ENCODE results near the gene GLB1L3. TPM values are rescaled to one million over a fixed set of nuclear protein-coding genes. Genes with fewer than 3 reads are reported as not detected.

Gene GLB1L3
- total RNA-seq, 1 donor from 2014 or later = not detected

GRCh38 chr11:134271978-134272377, 4.2 kb upstream of the GLB1L3 start:
- Histone ChIP-seq H3K27me3 (peaks cover 71% of the 10 kb centered on the region), H3K4me3 (no peak overlapping the region), H4K20me1 (ENCODE audit: low read depth) (peaks cover 14% of the 10 kb centered on the region), H3K4me1 (peaks cover 6% of the 10 kb centered on the region), H3K9ac (no peak overlapping the region), H3K4me2 (no peak overlapping the region), H3F3A (ENCODE audit: low read depth) (peaks cover 9% of the 10 kb centered on the region), H3K79me2 (ENCODE audit: low read depth) (no peaks in the 10 kb centered on the region), H3K9me3 (ENCODE audit: low read depth) (no peaks in the 10 kb centered on the region), H2AFZ (replicated peaks) (no peak overlapping the region), H3K27ac (no peak overlapping the region), H3K36me3 (no peaks in the 10 kb centered on the region)
- Mint-ChIP-seq H3K27me3 (ENCODE audit: insufficient read depth, low read depth) (peaks cover 38% of the 10 kb centered on the region), H3K4me1 (peaks cover 44% of the 10 kb centered on the region), H3K27ac (no peak overlapping the region), H3K36me3 (no peaks in the 10 kb centered on the region), H3K4me3 (no peak overlapping the region), H3K9me3 (no peaks in the 10 kb centered on the region)
- TF ChIP-seq EZH2 (IDR thresholded peaks at IDR 0.05) = no peak
- TF ChIP-seq, protein P1, sequence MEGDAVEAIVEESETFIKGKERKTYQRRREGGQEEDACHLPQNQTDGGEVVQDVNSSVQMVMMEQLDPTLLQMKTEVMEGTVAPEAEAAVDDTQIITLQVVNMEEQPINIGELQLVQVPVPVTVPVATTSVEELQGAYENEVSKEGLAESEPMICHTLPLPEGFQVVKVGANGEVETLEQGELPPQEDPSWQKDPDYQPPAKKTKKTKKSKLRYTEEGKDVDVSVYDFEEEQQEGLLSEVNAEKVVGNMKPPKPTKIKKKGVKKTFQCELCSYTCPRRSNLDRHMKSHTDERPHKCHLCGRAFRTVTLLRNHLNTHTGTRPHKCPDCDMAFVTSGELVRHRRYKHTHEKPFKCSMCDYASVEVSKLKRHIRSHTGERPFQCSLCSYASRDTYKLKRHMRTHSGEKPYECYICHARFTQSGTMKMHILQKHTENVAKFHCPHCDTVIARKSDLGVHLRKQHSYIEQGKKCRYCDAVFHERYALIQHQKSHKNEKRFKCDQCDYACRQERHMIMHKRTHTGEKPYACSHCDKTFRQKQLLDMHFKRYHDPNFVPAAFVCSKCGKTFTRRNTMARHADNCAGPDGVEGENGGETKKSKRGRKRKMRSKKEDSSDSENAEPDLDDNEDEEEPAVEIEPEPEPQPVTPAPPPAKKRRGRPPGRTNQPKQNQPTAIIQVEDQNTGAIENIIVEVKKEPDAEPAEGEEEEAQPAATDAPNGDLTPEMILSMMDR (IDR thresholded peaks at IDR 0.05) = no peak
- no peak for TF ChIP-seq EZH2phosphoT487 (IDR thresholded peaks at IDR 0.05)
- no peak for DNase-seq (ENCODE audit: low spot score)

GRCh38 chr11:134272381-134273316, 3.5 kb upstream of the GLB1L3 start:
- H3K27me3 Mint-ChIP-seq (ENCODE audit: insufficient read depth, low read depth) = peaks cover 45% of the 10 kb centered on the region
- Histone ChIP-seq H3K9ac (no peak overlapping the region), H2AFZ (replicated peaks) (no peak overlapping the region), H3F3A (ENCODE audit: low read depth) (peaks cover 16% of the 10 kb centered on the region), H4K20me1 (ENCODE audit: low read depth) (peaks cover 14% of the 10 kb centered on the region), H3K9me3 (ENCODE audit: low read depth) (no peaks in the 10 kb centered on the region), H3K79me2 (ENCODE audit: low read depth) (no peaks in the 10 kb centered on the region), H3K4me1 (peaks cover 6% of the 10 kb centered on the region), H3K27me3 (peaks cover 78% of the 10 kb centered on the region), H3K4me3 (no peak overlapping the region), H3K27ac (no peak overlapping the region), H3K36me3 (no peaks in the 10 kb centered on the region), H3K4me2 (no peak overlapping the region)
- peaks cover 3% of the 10 kb centered on the region for H3K9me3 Mint-ChIP-seq
- peak; percentile 42 for DNase-seq (ENCODE audit: low spot score)
- H3K4me3 Mint-ChIP-seq = peak overlapping the region; percentile 64
- peaks cover 44% of the 10 kb centered on the region for H3K4me1 Mint-ChIP-seq
- no peak overlapping the region for H3K27ac Mint-ChIP-seq
- TF ChIP-seq EZH2 (IDR thresholded peaks at IDR 0.05) = no peak
- TF ChIP-seq, protein P1 (IDR thresholded peaks at IDR 0.05) = no peak
- no peaks in the 10 kb centered on the region for H3K36me3 Mint-ChIP-seq

DNA sequence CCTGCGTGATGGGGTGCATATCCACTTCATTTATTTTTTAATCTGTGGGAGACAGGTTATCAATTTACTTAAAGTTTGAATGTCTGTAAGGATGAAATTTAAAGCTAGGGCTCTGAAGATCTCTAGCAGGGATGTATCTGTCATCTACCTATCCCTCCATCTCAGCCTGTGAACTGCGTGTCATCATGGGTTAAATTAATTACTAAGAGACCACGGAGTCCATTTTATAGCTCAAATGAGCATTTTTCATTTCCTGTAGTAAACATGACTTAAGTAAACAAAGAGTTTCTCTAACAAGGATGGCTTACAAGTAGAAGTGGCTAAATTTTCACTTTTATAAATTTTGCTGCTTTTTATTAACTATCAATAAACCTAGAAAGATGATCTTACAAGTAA, 2.9 kb upstream of the GLB1L3 start:
- Mint-ChIP-seq H3K4me1 (peaks cover 37% of the 10 kb centered on the region), H3K27ac (no peak overlapping the region), H3K27me3 (ENCODE audit: insufficient read depth, low read depth) (peaks cover 49% of the 10 kb centered on the region), H3K36me3 (no peaks in the 10 kb centered on the region), H3K4me3 (peak overlapping the region; percentile 44), H3K9me3 (peaks cover 3% of the 10 kb centered on the region)
- Histone ChIP-seq H4K20me1 (ENCODE audit: low read depth) (peaks cover 14% of the 10 kb centered on the region), H3K9ac (no peak overlapping the region), H3K27me3 (peaks cover 84% of the 10 kb centered on the region), H3K4me2 (no peak overlapping the region), H3K27ac (no peak overlapping the region), H3F3A (ENCODE audit: low read depth) (peaks cover 16% of the 10 kb centered on the region), H3K4me3 (no peak overlapping the region), H3K79me2 (ENCODE audit: low read depth) (no peaks in the 10 kb centered on the region), H2AFZ (replicated peaks) (no peak overlapping the region), H3K9me3 (ENCODE audit: low read depth) (no peaks in the 10 kb centered on the region), H3K4me1 (no peaks in the 10 kb centered on the region), H3K36me3 (no peaks in the 10 kb centered on the region)
- TF ChIP-seq EZH2 (IDR thresholded peaks at IDR 0.05) (peak; percentile 68), EZH2phosphoT487 (IDR thresholded peaks at IDR 0.05) (no peak)
- DNase-seq (ENCODE audit: low spot score) = no peak

GRCh38 chr11:134275188-134275533, 1.0 kb upstream of the GLB1L3 start:
- Mint-ChIP-seq H3K27me3 (ENCODE audit: insufficient read depth, low read depth) (peaks cover 59% of the 10 kb centered on the region), H3K27ac (no peak overlapping the region)
- no peak for TF ChIP-seq EZH2phosphoT487 (IDR thresholded peaks at IDR 0.05)
- TF ChIP-seq, protein P1 (IDR thresholded peaks at IDR 0.05) = no peak
- no peak for TF ChIP-seq EZH2 (IDR thresholded peaks at IDR 0.05)

More at GRCh38 chr11:134275188-134275533, 1.0 kb upstream of the GLB1L3 start:
- H3K4me1 Mint-ChIP-seq = peaks cover 35% of the 10 kb centered on the region
- Histone ChIP-seq H4K20me1 (ENCODE audit: low read depth) (peaks cover 14% of the 10 kb centered on the region), H3K79me2 (ENCODE audit: low read depth) (no peaks in the 10 kb centered on the region), H3K9me3 (ENCODE audit: low read depth) (no peaks in the 10 kb centered on the region), H3K27ac (no peak overlapping the region), H3K4me2 (peak overlapping the region; percentile 74), H3F3A (ENCODE audit: low read depth) (peaks cover 16% of the 10 kb centered on the region), H3K4me3 (peak overlapping the region; percentile 50), H3K9ac (no peak overlapping the region), H3K4me1 (no peaks in the 10 kb centered on the region), H2AFZ (replicated peaks) (peak overlapping the region; percentile 53), H3K27me3 (peaks cover 89% of the 10 kb centered on the region), H3K36me3 (no peaks in the 10 kb centered on the region)
- H3K36me3 Mint-ChIP-seq = peaks cover 4% of the 10 kb centered on the region
- peaks cover 3% of the 10 kb centered on the region for H3K9me3 Mint-ChIP-seq
- peak overlapping the region; percentile 86 for H3K4me3 Mint-ChIP-seq
- no peak for DNase-seq (ENCODE audit: low spot score)

Measured in neural progenitor cell (in vitro differentiated cells).